ENCODE results near the gene PIM3.
A peak's percentile ranks its signal among the peaks of the same experiment; 100 is the strongest.

The PIM3 gene

GRCh38 chr22:49953027-49953679, 7.4 kb upstream of the PIM3 start:
- Histone ChIP-seq H2AFZ (no peak overlapping the region), H3K27ac (peak overlapping the region; percentile 56), H3K4me1 (peaks cover 8% of the 10 kb centered on the region), H3K9me3 (ENCODE audit: control insufficient read depth, low read length) (no peaks in the 10 kb centered on the region), H3K79me2 (no peaks in the 10 kb centered on the region), H3K4me2 (ENCODE audit: low read length) (no peak overlapping the region), H3K36me3 (ENCODE audit: control insufficient read depth, insufficient read depth, low read length) (no peaks in the 10 kb centered on the region), H3K27me3 (ENCODE audit: control insufficient read depth, insufficient read depth, low read length) (no peaks in the 10 kb centered on the region), H3K4me3 (ENCODE audit: low read depth, low read length) (no peak overlapping the region), H3K9ac (no peak overlapping the region)
- TF ChIP-seq CTCF (IDR thresholded peaks at IDR 0.05): no peak

- Histone ChIP-seq H3K27me3 (ENCODE audit: control insufficient read depth, insufficient read depth, low read length) (no peaks in the 10 kb centered on the region), H3K9me3 (ENCODE audit: control insufficient read depth, low read length) (no peaks in the 10 kb centered on the region), H3K4me1 (peaks cover 7% of the 10 kb centered on the region), H2AFZ (no peak overlapping the region), H3K36me3 (ENCODE audit: control insufficient read depth, insufficient read depth, low read length) (no peaks in the 10 kb centered on the region), H3K4me3 (ENCODE audit: low read depth, low read length) (no peak overlapping the region), H3K9ac (no peak overlapping the region), H3K4me2 (ENCODE audit: low read length) (no peak overlapping the region), H3K79me2 (no peaks in the 10 kb centered on the region), H3K27ac (peak overlapping the region; percentile 56)
- TF ChIP-seq CTCF (IDR thresholded peaks at IDR 0.05): no peak
These were observed 6.8 kb upstream of the PIM3 start for GRCh38 chr22:49953680-49954344.

GRCh38 chr22:49954354-49954753, 6.2 kb upstream of the PIM3 start:
- Histone ChIP-seq H3K79me2 (no peaks in the 10 kb centered on the region), H3K4me3 (ENCODE audit: low read depth, low read length) (no peak overlapping the region), H3K9me3 (ENCODE audit: control insufficient read depth, low read length) (no peaks in the 10 kb centered on the region), H2AFZ (no peak overlapping the region), H3K4me2 (ENCODE audit: low read length) (no peak overlapping the region), H3K9ac (no peak overlapping the region), H3K4me1 (peaks cover 3% of the 10 kb centered on the region), H3K27ac (peak overlapping the region; percentile 56), H3K27me3 (ENCODE audit: control insufficient read depth, insufficient read depth, low read length) (no peaks in the 10 kb centered on the region), H3K36me3 (ENCODE audit: control insufficient read depth, insufficient read depth, low read length) (no peaks in the 10 kb centered on the region)
- TF ChIP-seq CTCF (IDR thresholded peaks at IDR 0.05): no peak

GRCh38 chr22:49954991-49955580, 5.5 kb upstream of the PIM3 start:
- Histone ChIP-seq H3K9me3 (ENCODE audit: control insufficient read depth, low read length) (no peaks in the 10 kb centered on the region), H3K9ac (no peak overlapping the region), H3K27ac (no peak overlapping the region), H3K36me3 (ENCODE audit: control insufficient read depth, insufficient read depth, low read length) (no peaks in the 10 kb centered on the region), H3K4me2 (ENCODE audit: low read length) (no peak overlapping the region), H3K79me2 (no peaks in the 10 kb centered on the region), H3K27me3 (ENCODE audit: control insufficient read depth, insufficient read depth, low read length) (no peaks in the 10 kb centered on the region), H2AFZ (no peak overlapping the region), H3K4me3 (ENCODE audit: low read depth, low read length) (no peak overlapping the region), H3K4me1 (peaks cover 3% of the 10 kb centered on the region)
- no peak for TF ChIP-seq CTCF (IDR thresholded peaks at IDR 0.05)

Measured in parathyroid adenoma (tissue), 2 donors.